SK-N-SH (cell line): ENCODE measurements around the gene TRDN. TPM values are rescaled to one million over a fixed set of nuclear protein-coding genes. Genes with fewer than 3 reads are reported as not detected.

Experiments
- CTCF ChIA-PET: fragments of 300-600, 350-600 bp; formaldehyde crosslinking; extraction: SDS; loops from one replicate; lab custom pipeline; 2021; lab: Yijun Ruan, JAX
- POLR2A ChIA-PET: fragments of 350-600 bp; sonication (Branson Sonifier 250); formaldehyde crosslinking; extraction: SDS; loops from one replicate; lab custom pipeline; 2020; ENCODE audit warnings: antibody characterized with exemption, inconsistent platforms; lab: Yijun Ruan, JAX
- DNase-seq: peaks from one replicate; pipeline ENCODE4 v3.0.0; 2012
- H2AFZ ChIP-seq: fragments of 200-600 bp; sonication (generic); 2 replicates; pipeline ENCODE4 v1.8.1; 2016; ENCODE audit warnings: antibody characterized with exemption, mild to moderate bottlenecking, low read depth
- H3F3A ChIP-seq: fragments of 200-600 bp; sonication (generic); replicated peaks from 2 replicates; pipeline ENCODE3; 2016; ENCODE audit warnings: antibody characterized with exemption, mild to moderate bottlenecking; ENCODE audit not compliant: insufficient read depth
- H3K27ac ChIP-seq, 2 experiments: fragments of 200-500 bp in 1 of 2; fragments of 200-600 bp in 1 of 2; sonication (Bioruptor generic) in 1 of 2; sonication (generic), shearing (Covaris generic) in 1 of 2; 2 replicates each; pipeline versions ENCODE4 v1.5.1 to v1.6.1; 2014 to 2016; ENCODE audit warnings: low read depth in 2 of 2, inconsistent platforms in 1 of 2, low read length in 1 of 2, mild to moderate bottlenecking in 1 of 2, mixed read lengths in 1 of 2
- H3K27me3 ChIP-seq: fragments of 200-600 bp; sonication (generic), shearing (Covaris generic); 2 replicates; pipeline ENCODE4 v1.6.1; 2016; ENCODE audit warnings: mixed run types; ENCODE audit not compliant: insufficient read depth
- H3K36me3 ChIP-seq, 2 experiments: fragments of 200-500 bp in 1 of 2; fragments of 200-600 bp in 1 of 2; sonication (Bioruptor generic) in 1 of 2; sonication (generic) in 1 of 2; replicated peaks in 1 of 2; 2 replicates each; pipeline versions ENCODE3 to v1.5.1; 2014 to 2016; ENCODE audit warnings: low read length in 1 of 2, mild to moderate bottlenecking in 1 of 2; ENCODE audit not compliant: insufficient read depth in 2 of 2, control insufficient read depth in 1 of 2
- H3K4me1 ChIP-seq, 2 experiments: fragments of 200-500 bp in 1 of 2; fragments of 200-600 bp in 1 of 2; sonication (Bioruptor generic) in 1 of 2; sonication (generic), shearing (Covaris generic) in 1 of 2; 2 replicates each; pipeline versions ENCODE4 v1.5.1 to v1.6.1; 2014 to 2016; ENCODE audit warnings: low read depth in 1 of 2, low read length in 1 of 2, mixed run types in 1 of 2; ENCODE audit not compliant: insufficient read depth in 2 of 2, control insufficient read depth in 1 of 2
- H3K4me2 ChIP-seq: fragments of 200-600 bp; sonication (generic), shearing (Covaris generic); 2 replicates; pipeline ENCODE4 v1.6.1; 2017; ENCODE audit warnings: mixed run types
- H3K4me3 ChIP-seq, 2 experiments: fragments of 200-500 bp in 1 of 2; fragments of 200-600 bp in 1 of 2; sonication (Bioruptor generic) in 1 of 2; sonication (generic), shearing (Covaris generic) in 1 of 2; 2 replicates each; pipeline versions ENCODE4 v1.5.1 to v1.8.1; 2014 to 2016; ENCODE audit warnings: low read depth in 2 of 2, inconsistent platforms in 1 of 2, low read length in 1 of 2, mild to moderate bottlenecking in 1 of 2, mixed read lengths in 1 of 2, moderate library complexity in 1 of 2
- H3K79me2 ChIP-seq: fragments of 200-600 bp; sonication (generic); 2 replicates; pipeline ENCODE4 v1.8.1; 2017; ENCODE audit warnings: mild to moderate bottlenecking; ENCODE audit not compliant: insufficient read depth
- H3K9ac ChIP-seq: fragments of 200-600 bp; sonication (generic); 2 replicates; pipeline ENCODE4 v1.6.1; 2017; ENCODE audit warnings: mixed run types
- H3K9me2 ChIP-seq: fragments of 200-600 bp; sonication (generic); 2 replicates; pipeline ENCODE4 v1.6.1; 2017; ENCODE audit warnings: mixed run types
- H3K9me3 ChIP-seq: fragments of 200-600 bp; sonication (generic); 2 replicates; pipeline ENCODE4 v1.6.1; 2017; ENCODE audit warnings: mixed run types, mild to moderate bottlenecking, moderate library complexity
- H4K20me1 ChIP-seq: fragments of 200-600 bp; sonication (generic); 2 replicates; pipeline ENCODE4 v1.6.1; 2017; ENCODE audit warnings: mild to moderate bottlenecking, mixed run types; ENCODE audit not compliant: insufficient read depth
- CHD2 ChIP-seq: fragments of 150-350 bp; IDR thresholded peaks from 2 replicates; pipeline ENCODE4 v1.6.1; 2018; ENCODE audit warnings: low read length; ENCODE audit not compliant: partially characterized antibody
- EP300 ChIP-seq, 2 experiments: IDR thresholded peaks; 2 replicates each; pipeline versions ENCODE4 v1.4.0 to v1.6.1; 2012; ENCODE audit warnings: borderline replicate concordance in 1 of 2, low read depth in 1 of 2, low read length in 1 of 2
- FOXJ3 ChIP-seq: sonication (generic); formaldehyde crosslinking; IDR thresholded peaks from 2 replicates; pipeline ENCODE4 v1.5.1; 2020; ENCODE audit warnings: mild to moderate bottlenecking, missing genetic modification reagents
- FOXM1 ChIP-seq: IDR thresholded peaks from 2 replicates; pipeline ENCODE4 v1.4.0; 2012; ENCODE audit warnings: low read depth, mild to moderate bottlenecking
- IRF3 ChIP-seq: fragments of 150-350 bp; IDR thresholded peaks from 2 replicates; pipeline ENCODE4 v1.6.1; 2016; ENCODE audit warnings: mild to moderate bottlenecking, low read depth, low read length
- MXI1 ChIP-seq: IDR thresholded peaks from 2 replicates; pipeline ENCODE4 v1.6.1; 2012; ENCODE audit warnings: mild to moderate bottlenecking, low read depth, low read length, improper control_type of control experiment
- RAD21 ChIP-seq: IDR thresholded peaks from 2 replicates; pipeline ENCODE4 v1.6.1; 2012; ENCODE audit warnings: mild to moderate bottlenecking, low read length
- RCOR1 ChIP-seq: fragments of 150-350 bp; IDR thresholded peaks from 2 replicates; pipeline ENCODE4 v1.6.1; 2017; ENCODE audit warnings: antibody characterized with exemption, low read length
- REST ChIP-seq: IDR thresholded peaks from 2 replicates; pipeline ENCODE4 v1.6.1; 2012; ENCODE audit warnings: mild to moderate bottlenecking, low read depth, low read length, moderate library complexity
- RFX5 ChIP-seq: IDR thresholded peaks from 2 replicates; pipeline ENCODE4 v1.6.1; 2012; ENCODE audit warnings: mild to moderate bottlenecking, improper control_type of control experiment, low read length
- RXRA ChIP-seq: IDR thresholded peaks from 2 replicates; pipeline ENCODE4 v1.4.0; 2012; ENCODE audit warnings: low read depth, mild to moderate bottlenecking, borderline replicate concordance
- TAF1 ChIP-seq: IDR thresholded peaks from 2 replicates; pipeline ENCODE4 v1.6.1; 2012; ENCODE audit warnings: low read depth, mild to moderate bottlenecking, low read length, moderate library complexity, borderline replicate concordance
- TCF12 ChIP-seq: IDR thresholded peaks from 2 replicates; pipeline ENCODE4 v1.4.0; 2012
- TEAD4 ChIP-seq: IDR thresholded peaks from 2 replicates; pipeline ENCODE4 v1.4.0; 2012; ENCODE audit warnings: mild to moderate bottlenecking, borderline replicate concordance; ENCODE audit not compliant: insufficient read depth
- USF1 ChIP-seq: IDR thresholded peaks from 2 replicates; pipeline ENCODE4 v1.4.0; 2012; ENCODE audit warnings: low read depth, borderline replicate concordance
- ZBTB33 ChIP-seq: IDR thresholded peaks from 2 replicates; pipeline ENCODE4 v1.4.0; 2012; ENCODE audit warnings: low read depth, borderline replicate concordance
- WGBS: methylation state at CpG from one replicate; pipeline ENCODE4 v1.1.6; 2017; ENCODE audit warnings: low lambda C conversion rate; 5-methylcytosine and 5-hydroxymethylcytosine counted together
- polyA plus RNA-seq, 3 experiments: library from polyadenylated mRNA; depleted of rRNA; stranded (reverse); fragments of >200 nt; gene quantifications; 2 replicates each; pipeline ENCODE4 v1.2.3, GENCODE V29; 2012

Gene TRDN
- polyA plus RNA-seq, 1 of the 3 experiments (the other 2 are of a cell fraction), result not detected

DNA sequence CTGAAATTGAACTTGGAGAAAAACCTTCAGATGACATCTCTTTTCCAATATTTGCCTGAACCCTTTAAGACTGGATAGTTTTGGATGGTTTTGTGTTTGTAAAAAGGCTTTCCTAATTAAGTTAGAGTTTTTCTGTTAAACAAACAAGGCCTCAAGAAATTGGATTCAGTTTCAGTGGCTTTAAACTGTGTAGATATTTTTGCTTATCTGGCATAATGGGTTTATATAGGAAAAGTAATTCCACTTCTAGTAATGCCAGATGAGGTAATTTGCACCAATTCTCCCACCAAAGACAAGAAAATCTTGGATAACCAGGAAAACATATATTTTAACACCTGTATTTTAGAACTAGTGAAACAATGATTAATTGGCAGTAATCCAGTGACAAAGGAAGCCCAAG is 12.0 kb upstream of the TRDN start:
- no peak overlapping the region for H3K9ac ChIP-seq
- H3K27me3 ChIP-seq, result peaks cover 5% of the 10 kb centered on the region; the same call in 1 of the 2 replicates
- no peaks in the 10 kb centered on the region for H3K9me3 ChIP-seq
- no peaks in the 10 kb centered on the region for H3K4me1 ChIP-seq
- TF ChIP-seq RCOR1 (no peak), EP300 (IDR thresholded peaks at IDR 0.05; ENCODE audit: borderline replicate concordance in 1 of 2, low read depth in 1 of 2, low read length in 1 of 2) (no peak), ZBTB33 (no peak), TCF12 (no peak), RFX5 (no peak), REST (no peak), USF1 (no peak), MXI1 (no peak)
- H3K4me2 ChIP-seq, result no peak overlapping the region
- CTCF ChIA-PET, result no interaction called here
- no peaks in the 10 kb centered on the region for H4K20me1 ChIP-seq
- H2AFZ ChIP-seq, result no peak overlapping the region
- POLR2A ChIA-PET, result no interaction called here
- H3K4me3 ChIP-seq, result no peak overlapping the region
- no peaks in the 10 kb centered on the region for H3K79me2 ChIP-seq
- H3K36me3 ChIP-seq, result no peaks in the 10 kb centered on the region
- H3K9me2 ChIP-seq, result 0 out of 2 replicates have a peak, but pooled peaks cover 2% of the 10 kb centered on the region
- DNase-seq, result no peak
- H3F3A ChIP-seq, result no peaks in the 10 kb centered on the region
- no peak overlapping the region for H3K27ac ChIP-seq

- H3K27ac ChIP-seq, result no peak overlapping the region
- no peaks in the 10 kb centered on the region for H3K79me2 ChIP-seq
- H3K4me1 ChIP-seq, result no peaks in the 10 kb centered on the region
- no peak overlapping the region for H3K9ac ChIP-seq
- 0 out of 2 replicates have a peak, but pooled peaks cover 2% of the 10 kb centered on the region for H3K9me2 ChIP-seq
- peaks cover 5% of the 10 kb centered on the region; the same call in 1 of the 2 replicates for H3K27me3 ChIP-seq
- WGBS, result 0% methylated on average over 1 of the region's 1 CpG
- no peak overlapping the region for H3K4me3 ChIP-seq
- no peaks in the 10 kb centered on the region for H3K9me3 ChIP-seq
- no peak overlapping the region for H2AFZ ChIP-seq
- ChIA-PET POLR2A (no interaction called here), CTCF (no interaction called here)
- no peaks in the 10 kb centered on the region for H3K36me3 ChIP-seq
- H4K20me1 ChIP-seq, result no peaks in the 10 kb centered on the region
- no peak for DNase-seq
- H3K4me2 ChIP-seq, result no peak overlapping the region
- no peaks in the 10 kb centered on the region for H3F3A ChIP-seq
- TF ChIP-seq EP300 (IDR thresholded peaks at IDR 0.05; ENCODE audit: borderline replicate concordance in 1 of 2, low read depth in 1 of 2, low read length in 1 of 2) (no peak), CHD2 (no peak), TCF12 (no peak), RAD21 (no peak), TAF1 (no peak), TEAD4 (no peak), IRF3 (no peak), ZBTB33 (no peak), RXRA (no peak), FOXJ3 (no peak), FOXM1 (no peak)
These were observed 11.3 kb upstream of the TRDN start for GRCh38 chr6:123648020-123648580.
